ENCODE measurements around the gene CENPO.
"Not testable (repeated sequence)": the region's sequence is repeated elsewhere in the genome, so short reads cannot be mapped to it uniquely, and the experiment has no call there.

The CENPO gene

GRCh38 chr2:24833821-24834732 lies 40.9 kb downstream of the CENPO start:
- Mint-ChIP-seq H3K9me3 (no peaks in the 10 kb centered on the region), H3K27ac (no peak overlapping the region), H3K4me3 (no peak overlapping the region), H3K4me1 (ENCODE audit: low read depth) (no peaks in the 10 kb centered on the region), H3K36me3 (ENCODE audit: low read depth) (no peaks in the 10 kb centered on the region), H3K27me3 (ENCODE audit: low read depth) (no peaks in the 10 kb centered on the region)

DNA sequence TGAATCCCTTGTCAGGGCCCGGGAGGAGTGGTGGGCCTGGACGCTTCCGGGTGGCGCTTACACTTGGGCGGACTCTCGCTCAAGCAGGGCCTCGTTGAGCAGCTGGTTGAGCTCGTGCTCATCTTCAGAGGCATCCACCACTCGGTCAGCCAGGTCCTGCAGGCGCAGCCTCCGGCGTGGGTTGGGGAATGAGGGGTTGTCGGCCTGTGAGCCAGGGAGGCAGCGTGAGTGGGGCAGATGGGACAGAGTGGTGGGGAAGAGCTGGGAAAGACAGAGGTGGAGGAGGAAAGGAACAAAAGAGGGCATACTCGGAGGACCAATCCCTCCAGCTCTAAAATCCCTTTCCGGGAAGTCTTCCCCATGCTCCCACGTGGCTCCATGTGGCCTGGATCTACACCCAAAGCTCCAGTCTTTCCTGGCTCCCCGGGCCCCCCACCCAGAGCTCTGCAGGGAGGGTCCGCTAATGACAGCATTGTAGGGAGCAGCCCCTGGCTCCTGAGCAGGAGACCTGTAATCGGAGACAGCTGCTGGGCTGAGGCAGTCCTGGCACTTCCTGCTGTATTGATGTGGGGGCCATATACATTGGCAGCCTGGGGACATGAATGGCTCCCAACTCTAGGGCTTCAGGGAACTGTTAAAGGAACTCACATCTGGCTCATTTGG lies 41.6 kb downstream of the CENPO start:
- Mint-ChIP-seq H3K36me3 (ENCODE audit: low read depth) (no peaks in the 10 kb centered on the region), H3K27me3 (ENCODE audit: low read depth) (no peaks in the 10 kb centered on the region), H3K27ac (no peak overlapping the region), H3K4me1 (ENCODE audit: low read depth) (no peaks in the 10 kb centered on the region), H3K9me3 (no peaks in the 10 kb centered on the region), H3K4me3 (no peak overlapping the region)

DNA sequence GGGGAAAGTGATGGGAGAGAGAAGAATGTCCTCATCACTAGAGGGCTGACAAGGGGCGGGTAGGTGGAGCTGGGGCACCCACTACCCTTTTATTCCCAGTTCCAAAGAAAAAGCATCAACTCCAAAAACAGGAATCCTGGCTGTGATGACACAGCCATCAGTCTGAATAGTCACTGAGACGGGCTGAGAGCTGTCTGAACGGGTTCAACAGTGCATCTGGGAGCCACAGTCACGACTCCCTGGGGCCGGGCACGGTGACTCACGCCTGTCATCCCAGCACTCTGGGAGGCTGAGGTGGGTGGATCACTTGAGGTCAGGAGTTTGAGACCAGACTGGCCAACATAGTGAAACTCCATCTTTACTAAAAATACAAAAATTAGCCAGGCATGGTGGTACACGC lies 42.2 kb downstream of the CENPO start:
- H3K4me3 Mint-ChIP-seq; H3K36me3 Mint-ChIP-seq (ENCODE audit: low read depth); H3K9me3 Mint-ChIP-seq; H3K27ac Mint-ChIP-seq; H3K4me1 Mint-ChIP-seq (ENCODE audit: low read depth); H3K27me3 Mint-ChIP-seq (ENCODE audit: low read depth): not testable (repeated sequence)

- H3K9me3 Mint-ChIP-seq: no peaks in the 10 kb centered on the region
- H3K27ac Mint-ChIP-seq: no peak overlapping the region
- no peaks in the 10 kb centered on the region for H3K36me3 Mint-ChIP-seq (ENCODE audit: low read depth)
- H3K4me1 Mint-ChIP-seq (ENCODE audit: low read depth): no peaks in the 10 kb centered on the region
- H3K27me3 Mint-ChIP-seq (ENCODE audit: low read depth): no peaks in the 10 kb centered on the region
- no peak overlapping the region for H3K4me3 Mint-ChIP-seq
Observed at GRCh38 chr2:24836206-24836605, 43.0 kb downstream of the CENPO start.

- Mint-ChIP-seq H3K9me3 (no peaks in the 10 kb centered on the region), H3K36me3 (ENCODE audit: low read depth) (no peaks in the 10 kb centered on the region), H3K27me3 (ENCODE audit: low read depth) (no peaks in the 10 kb centered on the region), H3K4me3 (no peak overlapping the region), H3K4me1 (ENCODE audit: low read depth) (no peaks in the 10 kb centered on the region), H3K27ac (no peak overlapping the region)
Observed at GRCh38 chr2:24836706-24837105, 43.5 kb downstream of the CENPO start.

DNA sequence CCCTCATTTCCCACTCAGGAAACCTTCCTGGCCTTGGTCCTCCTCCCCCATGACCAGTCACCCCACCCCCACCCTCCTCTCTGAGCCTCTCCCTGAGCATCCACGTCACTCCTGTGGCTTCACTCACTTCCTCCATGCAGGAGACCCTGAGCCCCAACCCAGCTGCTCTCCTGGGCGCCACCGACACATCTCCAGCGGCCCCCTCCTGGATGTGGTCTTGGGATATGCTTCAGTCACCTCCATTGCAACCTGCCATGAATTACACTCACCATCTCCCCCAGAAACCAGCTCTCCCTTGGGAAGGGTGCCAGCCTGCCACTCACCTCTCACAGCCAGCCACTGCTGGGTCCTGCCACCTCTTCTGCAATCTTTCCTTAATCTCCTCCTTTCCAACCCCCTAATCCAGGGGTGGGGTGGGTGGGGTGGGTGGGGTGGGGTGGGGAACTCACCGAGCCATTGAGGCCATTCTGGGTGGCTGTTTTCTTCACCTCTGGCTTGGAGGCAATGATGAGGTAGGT lies 44.8 kb downstream of the CENPO start:
- H3K9me3 Mint-ChIP-seq: no peaks in the 10 kb centered on the region
- no peak overlapping the region for H3K4me3 Mint-ChIP-seq
- H3K27ac Mint-ChIP-seq: no peak overlapping the region
- H3K4me1 Mint-ChIP-seq (ENCODE audit: low read depth): no peaks in the 10 kb centered on the region
- H3K27me3 Mint-ChIP-seq (ENCODE audit: low read depth): no peaks in the 10 kb centered on the region
- no peaks in the 10 kb centered on the region for H3K36me3 Mint-ChIP-seq (ENCODE audit: low read depth)

DNA sequence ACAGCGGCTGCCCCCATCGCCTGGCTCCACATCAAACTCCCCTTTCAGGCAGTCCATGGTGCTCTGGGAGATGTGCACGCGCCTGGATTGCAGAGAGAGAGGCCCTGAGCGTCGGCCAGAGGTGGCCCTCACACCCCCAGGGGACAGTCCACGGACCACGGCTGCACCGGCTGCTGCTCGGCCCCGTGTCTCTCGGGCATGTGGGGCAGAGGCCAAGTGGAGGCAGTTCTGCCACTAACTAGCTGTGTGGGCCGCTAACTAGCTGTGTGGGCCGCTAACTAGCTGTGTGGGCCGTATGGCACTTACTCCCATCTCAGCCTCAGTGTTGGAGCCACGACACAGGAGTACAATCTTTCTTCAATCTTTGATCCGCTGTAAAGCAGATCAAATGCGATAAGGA lies 45.3 kb downstream of the CENPO start:
- Mint-ChIP-seq H3K27me3 (ENCODE audit: low read depth) (no peaks in the 10 kb centered on the region), H3K27ac (no peak overlapping the region), H3K4me3 (no peak overlapping the region), H3K36me3 (ENCODE audit: low read depth) (no peaks in the 10 kb centered on the region), H3K9me3 (no peaks in the 10 kb centered on the region), H3K4me1 (ENCODE audit: low read depth) (no peaks in the 10 kb centered on the region)

GRCh38 chr2:24839729-24840128 lies 46.5 kb downstream of the CENPO start:
- Mint-ChIP-seq H3K27ac (no peak overlapping the region), H3K4me1 (ENCODE audit: low read depth) (no peaks in the 10 kb centered on the region), H3K9me3 (no peaks in the 10 kb centered on the region), H3K36me3 (ENCODE audit: low read depth) (no peaks in the 10 kb centered on the region), H3K4me3 (no peak overlapping the region), H3K27me3 (ENCODE audit: low read depth) (no peaks in the 10 kb centered on the region)

- Mint-ChIP-seq H3K9me3 (no peaks in the 10 kb centered on the region), H3K4me1 (ENCODE audit: low read depth) (no peaks in the 10 kb centered on the region), H3K36me3 (ENCODE audit: low read depth) (no peaks in the 10 kb centered on the region), H3K27me3 (ENCODE audit: low read depth) (no peaks in the 10 kb centered on the region), H3K4me3 (no peak overlapping the region), H3K27ac (no peak overlapping the region)
Observed at GRCh38 chr2:24840164-24840869, 47.1 kb downstream of the CENPO start.

DNA sequence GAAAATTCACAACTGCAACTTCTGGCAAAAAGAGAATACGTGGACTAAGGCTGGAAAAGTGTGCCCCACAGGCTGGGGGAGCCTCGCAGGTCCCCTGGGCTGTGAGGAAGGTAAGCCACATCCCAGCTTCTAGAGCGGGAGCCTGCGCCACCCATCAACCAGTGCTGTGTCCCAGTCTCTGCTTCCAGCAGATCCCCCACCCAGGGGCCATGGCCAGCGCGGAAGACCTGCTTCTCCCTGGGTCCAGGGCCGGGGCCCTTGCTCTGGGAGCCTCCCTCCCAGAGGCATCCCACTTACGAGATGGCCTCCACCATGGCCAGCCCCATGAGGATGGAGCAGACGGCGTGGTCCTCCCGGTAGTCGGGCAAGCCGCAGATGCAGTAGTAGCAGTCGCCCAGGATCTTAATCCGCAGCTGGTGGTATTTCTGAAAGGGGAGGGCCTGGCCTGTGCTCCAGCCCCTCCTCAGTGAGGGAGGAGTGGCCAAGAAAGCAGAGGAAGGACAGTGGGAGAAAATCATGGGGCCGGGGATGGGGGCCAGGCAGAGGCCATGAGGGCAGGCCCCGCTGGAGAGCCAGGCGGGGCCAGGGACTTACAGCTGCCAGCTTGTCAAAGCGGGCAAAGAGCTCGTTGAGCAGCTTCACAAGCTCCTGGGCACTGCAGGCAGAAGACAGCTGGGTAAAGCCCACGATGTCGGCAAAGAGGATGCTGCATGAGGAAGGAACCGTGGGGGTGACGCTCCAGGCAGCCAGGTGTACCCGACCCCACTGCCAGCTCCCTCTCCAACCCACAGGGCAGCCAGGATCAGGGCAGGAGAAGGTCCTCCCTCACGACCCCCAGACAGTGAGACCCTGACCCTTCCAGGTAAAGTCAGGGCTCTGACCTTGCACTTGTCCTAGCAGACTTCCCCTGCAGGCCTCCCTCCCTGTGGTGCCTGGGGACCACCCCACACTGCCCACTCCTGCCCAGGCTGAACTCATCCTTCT lies 48.0 kb downstream of the CENPO start:
- H3K4me3 Mint-ChIP-seq: no peak overlapping the region
- H3K36me3 Mint-ChIP-seq (ENCODE audit: low read depth): no peaks in the 10 kb centered on the region
- H3K27me3 Mint-ChIP-seq (ENCODE audit: low read depth): no peaks in the 10 kb centered on the region
- H3K27ac Mint-ChIP-seq: no peak overlapping the region
- no peaks in the 10 kb centered on the region for H3K9me3 Mint-ChIP-seq
- H3K4me1 Mint-ChIP-seq (ENCODE audit: low read depth): no peaks in the 10 kb centered on the region

DNA sequence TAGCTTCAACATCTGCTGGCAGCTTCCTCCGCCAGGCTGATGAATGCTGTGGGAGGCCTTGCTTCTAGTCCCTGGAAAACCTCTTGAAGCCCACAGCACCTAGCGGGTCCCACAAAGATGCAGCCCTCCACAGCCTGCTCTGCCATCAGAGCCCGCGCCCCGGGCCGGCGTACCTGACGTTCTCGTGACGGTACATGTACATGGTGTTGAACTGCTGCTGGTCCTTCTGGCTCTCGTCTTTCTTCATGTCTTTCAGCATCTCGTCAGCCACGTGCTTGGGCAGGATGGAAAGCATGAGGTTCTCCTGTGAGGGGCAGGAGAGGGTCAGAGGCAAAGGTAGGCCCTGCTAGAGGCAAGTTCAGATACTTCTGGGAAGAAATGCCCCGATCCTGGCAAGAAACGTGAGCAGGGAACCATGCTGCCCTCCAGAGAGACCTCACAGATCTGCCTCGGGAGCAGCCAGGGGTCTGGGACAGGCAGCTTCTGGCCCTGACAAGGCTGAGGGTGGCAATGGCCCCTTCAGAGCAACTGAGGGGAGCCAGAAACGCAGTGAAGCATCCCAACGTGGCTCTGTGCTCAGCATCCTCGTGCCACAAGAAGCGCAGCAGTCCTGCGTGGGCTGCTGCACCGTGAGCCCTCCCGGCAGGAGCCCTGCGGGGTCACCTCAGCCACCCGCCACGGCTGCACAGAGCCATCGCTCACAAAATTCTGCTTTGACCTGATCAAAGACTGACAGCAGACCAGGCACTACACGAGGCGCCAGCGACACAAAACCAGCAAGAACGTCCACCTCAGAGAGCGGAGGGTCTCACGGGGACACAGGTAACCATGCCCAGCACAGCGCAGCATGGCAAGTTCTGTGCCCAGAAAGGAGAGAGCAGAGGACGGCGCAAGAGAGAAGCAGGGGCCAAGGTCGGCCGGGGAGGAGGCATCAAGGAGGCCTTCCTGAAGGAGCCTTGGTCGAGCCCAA lies 49.1 kb downstream of the CENPO start:
- H3K27ac Mint-ChIP-seq: no peak overlapping the region

DNA sequence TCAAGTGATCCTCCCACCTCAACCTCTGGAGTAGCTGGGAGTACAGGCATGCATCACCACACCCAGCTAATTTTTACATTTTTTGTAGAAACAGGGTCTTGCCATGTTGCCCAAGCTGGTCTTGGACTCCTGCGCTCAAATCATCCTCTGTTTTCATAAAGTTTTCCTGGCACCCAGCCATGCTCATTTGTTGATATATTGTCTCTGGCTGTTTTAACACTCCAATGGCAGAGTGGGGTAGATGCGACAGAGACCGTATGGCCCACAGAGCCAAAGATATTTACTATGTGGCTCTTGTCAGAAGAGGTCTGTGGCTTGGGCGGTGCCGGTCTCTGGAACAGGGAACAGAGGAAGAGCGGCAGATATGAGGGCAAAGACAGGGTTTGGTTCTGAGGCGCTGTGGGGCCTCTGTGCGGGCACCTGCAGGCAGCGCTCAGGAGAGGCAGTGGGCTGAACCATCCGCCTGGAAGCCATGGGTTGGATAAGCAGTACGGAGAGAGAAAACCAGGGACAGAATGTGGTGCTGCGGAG lies 50.2 kb downstream of the CENPO start:
- Mint-ChIP-seq H3K27me3 (ENCODE audit: low read depth) (no peaks in the 10 kb centered on the region), H3K9me3 (peaks cover 6% of the 10 kb centered on the region), H3K4me3 (no peak overlapping the region), H3K4me1 (ENCODE audit: low read depth) (no peaks in the 10 kb centered on the region), H3K36me3 (ENCODE audit: low read depth) (no peaks in the 10 kb centered on the region), H3K27ac (no peak overlapping the region)

More for the DNA sequence above, 49.1 kb downstream of the CENPO start:
- Mint-ChIP-seq H3K36me3 (ENCODE audit: low read depth) (no peaks in the 10 kb centered on the region), H3K9me3 (peaks cover 5% of the 10 kb centered on the region), H3K27me3 (ENCODE audit: low read depth) (no peaks in the 10 kb centered on the region), H3K4me3 (no peak overlapping the region), H3K4me1 (ENCODE audit: low read depth) (no peaks in the 10 kb centered on the region)

All from T-helper 1 cell treated with Interleukin-12 subunit alpha and Interleukin-12 subunit beta and Interleukin-4 antibody, amounts not matched to agents 30 μg/mL and 1 μg/mL, for 36 hours (primary cell).